Right atrium auricular region (tissue), 2 donors: ENCODE measurements around the gene MESP2. TPM values are rescaled to one million over a fixed set of nuclear protein-coding genes. Genes with fewer than 3 reads are reported as not detected.

Experiments used
- DNase-seq: peaks from one replicate; pipeline ENCODE4 v3.0.0-alpha.2; 2019; ENCODE audit warnings: low spot score
- H3K27ac ChIP-seq, 2 donors: fragments of 200-600 bp; sonication (generic); 1 replicate in 1 of 2; 2 replicates in 1 of 2; pipeline ENCODE4 v1.5.1; 2016 to 2019
- H3K27me3 ChIP-seq, 2 donors: fragments of 200-600 bp; sonication (generic); one replicate each; pipeline versions ENCODE4 v1.5.1 to v1.6.0; 2017 to 2019
- H3K36me3 ChIP-seq: fragments of 200-600 bp; sonication (generic); one replicate; pipeline ENCODE4 v1.5.1; 2016
- H3K4me1 ChIP-seq, 2 donors: fragments of 200-600 bp; sonication (generic); one replicate each; pipeline versions ENCODE4 v1.5.1 to v1.6.0; 2017 to 2019
- H3K4me3 ChIP-seq, 2 donors: fragments of 200-600 bp; sonication (generic); 1 replicate in 1 of 2; 2 replicates in 1 of 2; pipeline ENCODE4 v1.5.1; 2017 to 2019; ENCODE audit warnings: mild to moderate bottlenecking in 1 of 2, moderate library complexity in 1 of 2
- H3K9me3 ChIP-seq, 2 donors: fragments of 200-600 bp; sonication (generic); one replicate each; pipeline ENCODE4 v1.5.1; 2019
- total RNA-seq, 2 donors: library from RNA; depleted of rRNA; stranded (reverse); fragments of >200 nt; gene quantifications; one replicate each; pipeline ENCODE4 v1.1.0, GENCODE V29; 2016
- TF ChIP-seq, protein P1 (sequence below), 2 donors: fragments of 200-600 bp; sonication (generic); IDR thresholded peaks; one replicate each; pipeline ENCODE4 v1.5.1; 2019; ENCODE audit warnings: antibody characterized with exemption in 2 of 2

Gene MESP2
- total RNA-seq, 2 donors from 2014 or later: not detected

- Histone ChIP-seq H3K36me3 (no peaks in the 10 kb centered on the region), H3K4me1 (peaks cover 0 to 14% of the 10 kb centered on the region in 2 donors), H3K4me3 (no peak overlapping the region), H3K9me3 (no peaks in the 10 kb centered on the region), H3K27ac (no peak overlapping the region), H3K27me3 (no peaks in the 10 kb centered on the region)
- TF ChIP-seq, protein P1, sequence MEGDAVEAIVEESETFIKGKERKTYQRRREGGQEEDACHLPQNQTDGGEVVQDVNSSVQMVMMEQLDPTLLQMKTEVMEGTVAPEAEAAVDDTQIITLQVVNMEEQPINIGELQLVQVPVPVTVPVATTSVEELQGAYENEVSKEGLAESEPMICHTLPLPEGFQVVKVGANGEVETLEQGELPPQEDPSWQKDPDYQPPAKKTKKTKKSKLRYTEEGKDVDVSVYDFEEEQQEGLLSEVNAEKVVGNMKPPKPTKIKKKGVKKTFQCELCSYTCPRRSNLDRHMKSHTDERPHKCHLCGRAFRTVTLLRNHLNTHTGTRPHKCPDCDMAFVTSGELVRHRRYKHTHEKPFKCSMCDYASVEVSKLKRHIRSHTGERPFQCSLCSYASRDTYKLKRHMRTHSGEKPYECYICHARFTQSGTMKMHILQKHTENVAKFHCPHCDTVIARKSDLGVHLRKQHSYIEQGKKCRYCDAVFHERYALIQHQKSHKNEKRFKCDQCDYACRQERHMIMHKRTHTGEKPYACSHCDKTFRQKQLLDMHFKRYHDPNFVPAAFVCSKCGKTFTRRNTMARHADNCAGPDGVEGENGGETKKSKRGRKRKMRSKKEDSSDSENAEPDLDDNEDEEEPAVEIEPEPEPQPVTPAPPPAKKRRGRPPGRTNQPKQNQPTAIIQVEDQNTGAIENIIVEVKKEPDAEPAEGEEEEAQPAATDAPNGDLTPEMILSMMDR (IDR thresholded peaks at IDR 0.05): no peak
- no peak for DNase-seq
Measured at GRCh38 chr15:89747708-89748682, 28.1 kb upstream of the MESP2 start.

DNA sequence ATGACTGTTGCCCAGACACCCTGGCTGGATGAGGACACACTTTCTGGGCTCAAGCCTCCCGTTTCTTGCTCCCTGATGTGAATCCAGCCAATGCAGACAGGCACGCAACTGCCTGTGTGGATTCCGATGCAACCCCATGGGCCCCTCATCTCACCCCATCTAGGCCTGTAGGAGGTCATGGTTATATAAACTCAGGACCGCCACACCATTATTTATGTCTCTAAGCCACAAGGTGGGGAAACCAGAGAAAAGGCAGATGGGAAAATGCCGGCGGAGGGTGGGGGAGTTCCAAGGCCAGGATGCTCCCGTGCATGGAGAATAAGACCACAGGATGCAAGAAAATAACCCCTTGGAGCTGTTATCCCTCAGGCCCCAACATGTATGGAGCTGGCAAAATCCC, 27.1 kb upstream of the MESP2 start:
- peaks cover 0 to 14% of the 10 kb centered on the region in 2 donors for H3K4me1 ChIP-seq
- no peak for DNase-seq
- no peak overlapping the region for H3K4me3 ChIP-seq
- H3K36me3 ChIP-seq: no peaks in the 10 kb centered on the region
- no peaks in the 10 kb centered on the region for H3K9me3 ChIP-seq
- no peak overlapping the region for H3K27ac ChIP-seq
- TF ChIP-seq, protein P1 (IDR thresholded peaks at IDR 0.05): no peak
- no peaks in the 10 kb centered on the region for H3K27me3 ChIP-seq

DNA sequence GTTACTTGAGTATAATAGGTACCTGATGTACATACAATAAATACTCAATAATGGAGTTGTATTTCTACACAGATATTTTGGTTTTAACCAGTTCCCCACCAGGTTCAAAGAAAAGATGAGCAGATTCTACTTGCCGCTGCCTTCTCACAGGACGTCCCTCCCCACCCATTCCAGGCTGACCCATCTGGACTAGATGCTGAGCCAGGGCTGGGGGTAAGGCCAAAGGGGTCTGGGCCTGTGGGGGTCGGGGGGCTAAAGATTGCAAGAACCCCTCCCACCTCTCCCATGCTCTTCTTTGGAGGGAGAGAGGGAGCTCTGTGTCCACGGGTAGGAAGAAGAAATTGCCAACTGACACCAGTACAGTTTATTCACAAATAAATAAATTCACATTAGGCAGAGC, 26.6 kb upstream of the MESP2 start:
- Histone ChIP-seq H3K9me3 (no peaks in the 10 kb centered on the region), H3K4me1 (peaks cover 0 to 14% of the 10 kb centered on the region in 2 donors), H3K27me3 (no peaks in the 10 kb centered on the region), H3K27ac (no peak overlapping the region), H3K36me3 (no peaks in the 10 kb centered on the region), H3K4me3 (peak overlapping the region in 1 of 2 donors; percentile 65)
- DNase-seq: no peak
- TF ChIP-seq, protein P1 (IDR thresholded peaks at IDR 0.05): no peak

DNA sequence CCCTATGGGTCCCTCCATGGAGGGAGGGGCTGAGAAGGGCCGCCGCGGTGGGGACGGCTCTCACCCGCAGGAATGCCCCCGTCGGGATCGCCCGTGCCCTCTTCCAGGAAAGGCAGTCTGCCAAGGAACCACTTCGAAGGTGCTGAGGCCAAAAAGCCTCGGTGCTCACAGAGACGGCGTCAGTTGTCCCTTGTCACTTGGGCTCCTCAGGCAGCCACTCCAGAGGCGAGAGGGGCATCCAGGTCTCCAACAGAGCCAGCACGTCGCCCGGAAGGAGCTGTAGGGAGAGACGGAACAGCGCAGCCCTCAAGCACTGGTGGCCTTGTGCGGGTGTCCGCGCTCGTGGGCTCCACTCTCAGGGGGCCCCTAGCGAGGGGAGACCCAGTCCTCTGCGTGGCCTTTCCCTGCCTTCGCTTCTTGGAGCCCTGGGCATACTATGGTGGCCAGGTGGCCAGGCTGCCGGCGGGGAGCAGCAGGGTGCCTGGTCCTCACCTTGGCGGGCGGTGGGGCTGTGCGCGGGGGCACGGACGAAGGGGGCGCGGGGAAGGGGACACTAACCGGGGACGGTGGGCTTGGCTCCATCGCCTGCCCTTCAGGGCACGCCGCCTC, 26.1 kb upstream of the MESP2 start:
- Histone ChIP-seq H3K27me3 (no peaks in the 10 kb centered on the region), H3K9me3 (no peaks in the 10 kb centered on the region), H3K27ac (peak overlapping the region; percentile 49 to 65), H3K36me3 (no peaks in the 10 kb centered on the region), H3K4me1 (peaks cover 0 to 14% of the 10 kb centered on the region in 2 donors), H3K4me3 (peak overlapping the region; percentile 49 to 65)
- TF ChIP-seq, protein P1 (IDR thresholded peaks at IDR 0.05): no peak
- DNase-seq: no peak

- Histone ChIP-seq H3K36me3 (no peaks in the 10 kb centered on the region), H3K27me3 (no peaks in the 10 kb centered on the region), H3K27ac (peak within 1 kb of the TSS; percentile 49 to 65), H3K4me1 (peaks cover 0 to 14% of the 10 kb centered on the region in 2 donors), H3K9me3 (no peaks in the 10 kb centered on the region), H3K4me3 (peak within 1 kb of the TSS; percentile 49 to 65)
- TF ChIP-seq, protein P1 (IDR thresholded peaks at IDR 0.05): peak; percentile 56 to 78
- peak; percentile 85 for DNase-seq
Measured at GRCh38 chr15:89750560-89751542, 25.3 kb upstream of the MESP2 start, which contains the start of gene MESP1. Gene MESP1, minus strand, starts transcription at chr15:89751249. Its CDS starts 18 bp downstream, at chr15:89751231.
